BE2C (cell line): ENCODE data around the gene AGBL1.
A peak's percentile ranks its signal among the peaks of the same experiment; 100 is the strongest.

ENCODE experiments used
- DNase-seq: peaks from one replicate; pipeline ENCODE4 v3.0.0-alpha.2; 2020
- H3K27me3 ChIP-seq: fragments of 250-450 bp; sonication (Bioruptor Pico); 2 replicates; pipeline ENCODE4 v1.5.1; 2020; ENCODE audit warnings: mild to moderate bottlenecking
- H3K36me3 ChIP-seq: fragments of 250-450 bp; sonication (Bioruptor Pico); 2 replicates; pipeline ENCODE4 v1.5.1; 2020; ENCODE audit warnings: mild to moderate bottlenecking
- H3K4me1 ChIP-seq: fragments of 250-450 bp; sonication (Bioruptor Pico); 2 replicates; pipeline ENCODE4 v1.5.1; 2020
- H3K4me3 ChIP-seq: 2 replicates; pipeline ENCODE4 v1.5.1; 2011; ENCODE audit warnings: low read depth, low read length
- H3K9me3 ChIP-seq: fragments of 250-450 bp; sonication (Bioruptor Pico); 2 replicates; pipeline ENCODE4 v1.5.1; 2020
- TF ChIP-seq, protein P1 (sequence below): IDR thresholded peaks from 2 replicates; pipeline ENCODE4 v1.5.1; 2012; ENCODE audit warnings: mild to moderate bottlenecking, low read depth, low read length

Gene AGBL1

GRCh38 chr15:86691091-86691663 is 611.5 kb downstream of the AGBL1 start:
- no peaks in the 10 kb centered on the region for H3K36me3 ChIP-seq

DNA sequence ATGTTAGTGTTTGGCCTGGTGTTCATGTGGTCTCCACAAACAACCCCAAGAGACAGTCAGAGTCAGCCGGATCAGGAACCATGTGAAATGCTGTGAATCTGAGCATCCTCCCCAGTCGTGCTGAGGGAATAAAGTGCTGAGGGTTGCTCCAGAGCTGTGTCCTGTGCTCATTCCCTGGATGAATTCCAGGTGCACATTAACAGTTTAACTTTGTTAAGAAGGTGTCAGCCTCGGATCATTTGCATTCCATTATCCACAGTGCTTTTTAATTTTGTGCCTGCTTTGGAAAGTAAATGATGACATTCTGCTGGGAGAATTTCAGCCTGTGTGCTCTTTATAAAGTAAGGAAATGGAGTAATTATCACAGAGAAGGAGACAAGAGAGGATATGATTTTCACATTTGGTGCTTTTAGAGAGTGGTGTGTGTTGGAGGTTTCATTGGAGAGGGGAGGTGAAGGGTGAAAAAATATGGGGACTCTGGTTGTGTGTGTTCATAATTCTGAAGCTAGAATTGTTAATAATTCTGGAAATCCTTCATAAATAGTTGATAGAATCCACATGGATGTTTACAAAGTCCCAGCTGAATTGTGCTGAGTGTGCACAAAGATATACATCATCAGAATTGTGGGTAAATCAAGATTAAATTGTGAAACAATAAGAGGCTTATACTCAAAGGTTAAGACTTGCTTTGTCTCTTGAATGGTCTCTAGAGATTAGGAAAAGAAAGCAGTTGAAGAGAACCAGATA is 621.4 kb downstream of the AGBL1 start:
- Histone ChIP-seq H3K27me3 (no peaks in the 10 kb centered on the region), H3K4me1 (no peaks in the 10 kb centered on the region), H3K9me3 (no peaks in the 10 kb centered on the region), H3K36me3 (no peaks in the 10 kb centered on the region), H3K4me3 (no peak overlapping the region)
- TF ChIP-seq, protein P1, sequence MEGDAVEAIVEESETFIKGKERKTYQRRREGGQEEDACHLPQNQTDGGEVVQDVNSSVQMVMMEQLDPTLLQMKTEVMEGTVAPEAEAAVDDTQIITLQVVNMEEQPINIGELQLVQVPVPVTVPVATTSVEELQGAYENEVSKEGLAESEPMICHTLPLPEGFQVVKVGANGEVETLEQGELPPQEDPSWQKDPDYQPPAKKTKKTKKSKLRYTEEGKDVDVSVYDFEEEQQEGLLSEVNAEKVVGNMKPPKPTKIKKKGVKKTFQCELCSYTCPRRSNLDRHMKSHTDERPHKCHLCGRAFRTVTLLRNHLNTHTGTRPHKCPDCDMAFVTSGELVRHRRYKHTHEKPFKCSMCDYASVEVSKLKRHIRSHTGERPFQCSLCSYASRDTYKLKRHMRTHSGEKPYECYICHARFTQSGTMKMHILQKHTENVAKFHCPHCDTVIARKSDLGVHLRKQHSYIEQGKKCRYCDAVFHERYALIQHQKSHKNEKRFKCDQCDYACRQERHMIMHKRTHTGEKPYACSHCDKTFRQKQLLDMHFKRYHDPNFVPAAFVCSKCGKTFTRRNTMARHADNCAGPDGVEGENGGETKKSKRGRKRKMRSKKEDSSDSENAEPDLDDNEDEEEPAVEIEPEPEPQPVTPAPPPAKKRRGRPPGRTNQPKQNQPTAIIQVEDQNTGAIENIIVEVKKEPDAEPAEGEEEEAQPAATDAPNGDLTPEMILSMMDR: no peak
- no peak for DNase-seq

More at GRCh38 chr15:86691091-86691663, 611.5 kb downstream of the AGBL1 start:
- no peak overlapping the region for H3K4me3 ChIP-seq
- DNase-seq: peak; percentile 13
- no peaks in the 10 kb centered on the region for H3K4me1 ChIP-seq
- TF ChIP-seq, protein P1: peak; percentile 42
- H3K9me3 ChIP-seq: no peaks in the 10 kb centered on the region
- H3K27me3 ChIP-seq: 0 out of 2 replicates have a peak, but pooled peaks cover 2% of the 10 kb centered on the region

GRCh38 chr15:86701611-86701963 is 621.9 kb downstream of the AGBL1 start:
- Histone ChIP-seq H3K4me1 (no peaks in the 10 kb centered on the region), H3K4me3 (no peak overlapping the region), H3K27me3 (no peaks in the 10 kb centered on the region), H3K9me3 (no peaks in the 10 kb centered on the region), H3K36me3 (no peaks in the 10 kb centered on the region)
- TF ChIP-seq, protein P1: no peak
- DNase-seq: no peak

DNA sequence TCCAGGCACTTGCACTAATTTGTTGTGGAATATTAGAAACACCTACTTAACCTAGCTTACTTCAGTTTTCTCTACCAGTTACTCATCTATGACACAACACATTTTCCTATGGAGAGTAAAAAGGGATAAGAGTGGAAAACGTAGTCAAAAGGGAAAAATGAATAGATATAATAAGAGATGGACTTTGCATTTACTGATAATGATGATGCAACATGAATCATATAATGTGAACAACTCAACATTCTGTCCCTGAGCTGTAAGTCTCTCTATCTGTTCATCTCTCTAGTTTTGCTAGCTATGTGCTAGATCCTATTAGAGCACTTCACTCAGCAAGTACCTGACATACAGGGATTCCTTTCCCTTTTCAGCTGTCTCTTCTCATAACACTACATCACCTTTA is 627.1 kb downstream of the AGBL1 start:
- Histone ChIP-seq H3K4me1 (no peaks in the 10 kb centered on the region), H3K27me3 (no peaks in the 10 kb centered on the region), H3K9me3 (no peaks in the 10 kb centered on the region), H3K36me3 (no peaks in the 10 kb centered on the region), H3K4me3 (no peak overlapping the region)
- DNase-seq: no peak
- TF ChIP-seq, protein P1: no peak

GRCh38 chr15:86711476-86711875 is 631.8 kb downstream of the AGBL1 start:
- H3K9me3 ChIP-seq: no peaks in the 10 kb centered on the region

More at GRCh38 chr15:86711476-86711875, 631.8 kb downstream of the AGBL1 start:
- no peaks in the 10 kb centered on the region for H3K27me3 ChIP-seq
- H3K4me3 ChIP-seq: no peak overlapping the region
- no peak for DNase-seq
- H3K36me3 ChIP-seq: no peaks in the 10 kb centered on the region
- TF ChIP-seq, protein P1: no peak
- no peaks in the 10 kb centered on the region for H3K4me1 ChIP-seq
